Measurements from ENCODE around the gene ATE1. TPM values are rescaled to one million over a fixed set of nuclear protein-coding genes. Genes with fewer than 3 reads are reported as not detected.
"Not testable (repeated sequence)": the region's sequence is repeated elsewhere in the genome, so short reads cannot be mapped to it uniquely, and the experiment has no call there.

The ATE1 gene
- polyA plus RNA-seq, 1 donor = 22.3 TPM

DNA sequence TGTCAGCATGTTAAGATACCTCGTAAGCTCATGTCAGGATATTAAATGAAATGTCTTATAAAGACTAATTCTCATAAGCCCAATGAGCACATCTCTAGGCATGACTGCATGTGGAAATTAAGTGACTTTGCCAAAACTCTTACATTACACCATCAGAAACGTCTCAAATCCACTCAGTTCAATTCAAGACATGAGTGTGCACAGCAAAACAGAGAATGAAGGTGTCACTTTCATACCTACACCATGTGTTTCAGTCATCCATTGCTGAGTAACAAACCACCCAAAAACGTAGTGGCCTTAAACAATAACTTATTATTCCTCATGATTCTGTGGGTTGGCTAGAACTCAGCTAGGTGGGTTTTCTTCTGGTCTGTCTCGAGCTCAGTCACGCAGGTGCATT, 99.8 kb downstream of the ATE1 start:
- DNase-seq = no peak

DNA sequence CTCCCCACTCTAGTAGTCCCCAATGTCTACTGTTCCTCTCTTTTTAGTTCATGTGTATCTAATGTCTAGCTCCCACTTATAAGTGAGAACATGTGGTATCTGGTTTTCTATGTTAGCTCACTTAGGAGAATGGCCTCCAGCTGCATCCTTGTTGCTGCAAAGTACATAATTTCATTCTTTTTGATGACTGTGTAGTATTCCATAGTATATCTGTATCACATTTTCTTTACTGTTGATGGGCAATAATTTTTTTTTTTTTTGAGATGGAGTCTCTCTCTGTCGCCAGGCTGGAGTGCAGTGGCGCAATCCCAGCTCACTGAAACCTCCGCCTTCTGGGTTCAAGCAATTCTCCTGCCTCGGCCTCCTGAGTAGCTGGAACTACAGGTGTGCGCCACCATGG, 101.1 kb downstream of the ATE1 start:
- DNase-seq = not testable (repeated sequence)

DNA sequence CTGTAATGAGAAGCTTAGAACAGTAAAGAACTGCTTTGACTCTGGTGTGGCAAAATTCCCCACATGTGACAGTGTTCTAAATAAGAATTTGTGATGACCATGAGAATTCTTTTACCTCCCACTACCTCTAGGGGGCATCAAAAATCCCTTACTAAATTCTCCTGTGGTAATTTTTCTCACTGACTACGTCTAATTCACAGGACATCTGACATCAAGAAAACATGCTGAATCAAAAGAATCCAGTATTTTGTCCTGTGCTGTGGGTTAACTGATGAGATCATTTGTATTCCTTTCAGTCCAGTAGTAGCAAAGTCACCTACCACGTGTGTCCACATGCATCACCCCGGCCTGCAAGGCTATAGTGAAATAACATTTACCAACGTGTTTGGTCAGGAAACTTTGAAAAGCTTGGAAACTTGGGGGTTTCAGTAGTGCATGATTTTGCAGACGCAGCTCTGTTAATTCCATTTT, 103.8 kb downstream of the ATE1 start:
- peak; percentile 9 for DNase-seq

DNA sequence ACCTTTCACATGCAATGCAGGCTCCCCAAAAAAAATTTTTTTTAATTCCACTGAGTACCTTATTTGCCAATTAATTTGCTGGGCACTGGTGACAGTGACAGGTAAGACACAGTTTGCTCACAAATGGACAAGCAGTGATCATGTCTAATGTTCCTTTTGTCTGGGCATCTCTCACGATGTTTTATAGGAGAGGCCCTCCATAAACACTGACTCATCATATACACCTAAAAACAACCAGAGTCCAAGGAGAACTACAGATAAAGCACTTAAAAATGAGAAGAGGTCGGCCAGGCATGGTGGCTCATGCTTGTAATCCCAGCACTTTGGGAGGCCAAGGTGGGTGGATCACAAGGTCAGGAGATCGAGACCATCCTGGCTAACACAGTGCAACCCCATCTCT, 105.1 kb downstream of the ATE1 start:
- DNase-seq = no peak

DNA sequence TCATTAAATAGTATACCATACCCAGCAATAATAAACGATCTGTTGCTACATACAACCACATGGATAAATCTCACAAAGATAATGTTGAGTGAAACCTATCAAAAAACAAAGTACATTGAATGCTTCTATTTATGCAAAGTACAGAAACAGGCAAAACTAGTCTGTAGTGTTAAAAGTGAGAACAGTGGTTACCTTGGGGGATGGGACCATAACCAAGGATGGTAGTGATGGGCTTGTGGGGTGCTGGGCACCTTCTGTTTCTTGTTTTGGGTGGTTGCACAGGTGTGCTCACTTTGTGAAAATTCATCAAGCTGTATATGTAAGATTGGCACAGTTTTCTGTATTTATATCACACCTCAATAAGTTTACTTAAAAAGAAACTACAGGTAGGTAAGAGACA, 105.7 kb downstream of the ATE1 start:
- no peak for DNase-seq

DNA sequence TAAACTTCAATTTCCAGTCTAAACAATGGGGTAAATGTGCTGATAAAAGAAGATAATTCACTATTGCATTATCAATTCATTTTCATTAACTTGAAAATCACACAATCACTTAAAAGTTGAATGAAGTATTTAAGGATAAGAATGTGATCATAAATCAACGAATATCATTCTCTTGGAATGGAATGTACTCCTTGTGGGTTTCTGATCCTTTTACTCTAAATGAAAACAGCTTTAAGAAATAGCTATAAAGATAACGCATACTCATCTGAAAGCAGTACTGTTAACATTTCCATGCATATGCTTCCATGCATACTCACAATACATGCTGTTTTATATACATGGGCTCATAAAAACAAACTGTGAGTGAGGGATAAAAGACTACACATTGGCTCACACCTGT, 108.8 kb downstream of the ATE1 start:
- DNase-seq = no peak

DNA sequence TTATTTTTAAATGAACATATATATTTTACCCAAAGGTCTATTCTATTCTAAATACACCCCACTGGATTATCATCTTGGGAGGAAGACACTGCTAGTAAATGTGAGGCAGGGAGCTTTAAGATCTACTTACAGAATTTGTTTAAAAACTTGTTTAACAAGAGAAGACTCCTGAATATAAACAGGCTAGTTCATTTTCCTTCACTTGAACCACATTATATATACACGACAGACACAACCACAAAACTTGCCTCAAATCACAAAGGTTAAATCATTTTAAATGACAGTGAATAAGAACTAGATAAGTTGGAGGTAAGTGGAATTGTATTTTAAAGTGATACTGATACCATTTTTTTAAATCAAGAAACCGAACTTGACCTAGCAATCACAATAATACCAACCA, 109.2 kb downstream of the ATE1 start:
- no peak for DNase-seq

DNA sequence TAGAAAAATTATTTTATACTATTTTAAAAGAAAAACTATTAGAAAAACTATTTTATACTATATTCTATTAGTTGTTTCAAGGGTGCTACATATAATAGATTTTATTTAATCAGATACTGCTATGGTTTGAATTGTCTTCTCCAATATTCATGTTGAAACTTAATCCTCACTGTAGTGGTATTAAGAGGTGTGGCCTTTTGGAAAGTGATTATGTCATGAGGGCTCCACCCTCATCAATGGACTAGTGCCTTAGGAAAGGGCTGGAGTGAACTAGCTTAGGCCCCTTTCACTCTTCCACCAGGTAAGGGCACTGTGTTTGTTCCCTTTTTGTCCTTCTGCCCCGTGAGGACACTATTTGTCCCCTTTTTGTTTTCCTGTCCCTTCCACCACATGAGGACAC, 111.6 kb downstream of the ATE1 start:
- DNase-seq = no peak

DNA sequence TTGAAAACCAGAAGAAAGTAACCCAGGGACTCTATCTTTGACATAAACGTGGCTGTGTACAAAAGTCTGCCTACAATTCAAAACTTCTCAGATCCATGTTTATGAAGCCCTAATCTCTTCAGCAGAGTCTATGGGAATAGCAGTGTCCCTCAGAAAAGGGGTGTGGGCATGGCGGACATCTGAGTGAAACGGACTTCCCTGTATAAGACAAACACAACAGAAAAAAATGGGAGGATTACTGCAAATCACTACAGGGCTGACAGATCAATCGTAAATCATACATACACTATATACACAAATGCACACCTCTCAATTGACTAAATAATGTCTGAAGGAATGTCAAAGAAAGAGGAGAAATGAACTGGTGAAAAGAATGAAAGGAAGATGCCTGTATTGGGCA, 114.0 kb downstream of the ATE1 start:
- DNase-seq = no peak

DNA sequence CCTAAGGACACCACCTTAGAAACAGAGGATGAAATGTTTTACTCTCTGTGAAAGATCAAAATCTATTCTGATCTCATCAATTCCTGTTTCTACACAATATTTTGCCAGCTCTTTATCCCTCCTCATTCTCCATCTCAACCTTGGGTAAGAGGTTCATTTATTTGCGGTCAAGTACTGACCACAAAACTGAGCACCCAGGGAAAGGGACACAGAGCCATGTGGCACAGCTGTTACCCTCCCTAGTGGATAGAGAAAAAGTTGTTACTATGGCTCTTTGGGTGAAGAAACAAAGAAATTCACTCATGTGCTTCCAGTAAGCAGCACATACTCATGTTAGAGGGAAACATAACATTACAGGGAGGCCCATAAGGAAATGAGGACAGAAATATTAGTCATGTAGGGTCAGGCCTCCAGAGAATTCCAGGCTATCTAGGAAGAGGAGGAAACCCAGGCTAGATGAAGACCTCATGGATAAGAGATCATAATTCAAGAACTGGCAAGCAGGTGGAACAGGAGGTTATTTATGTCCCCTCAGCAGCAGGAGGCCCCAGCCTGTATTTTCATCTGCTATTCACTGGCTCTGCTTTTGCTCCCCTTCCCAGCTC, 114.5 kb downstream of the ATE1 start:
- no peak for DNase-seq

DNA sequence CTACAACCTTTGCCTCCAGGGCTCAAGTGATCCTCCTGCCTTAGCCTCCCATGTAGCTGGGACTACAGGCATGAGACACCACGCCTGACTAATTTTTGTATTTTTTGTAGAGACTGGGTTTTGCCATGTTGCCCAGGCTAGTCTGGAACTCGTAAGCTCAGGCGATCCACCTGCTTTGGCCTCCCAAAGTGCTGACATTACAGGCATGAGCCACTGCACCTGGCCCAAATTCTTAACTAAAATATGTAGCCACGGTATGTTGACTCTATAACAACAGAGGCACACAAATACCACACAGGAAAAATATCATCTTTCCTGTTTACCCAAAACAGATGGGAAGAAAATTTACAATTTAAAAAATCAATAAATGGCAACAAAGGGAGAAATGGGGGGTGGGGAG, 115.8 kb downstream of the ATE1 start:
- DNase-seq = no peak

DNA sequence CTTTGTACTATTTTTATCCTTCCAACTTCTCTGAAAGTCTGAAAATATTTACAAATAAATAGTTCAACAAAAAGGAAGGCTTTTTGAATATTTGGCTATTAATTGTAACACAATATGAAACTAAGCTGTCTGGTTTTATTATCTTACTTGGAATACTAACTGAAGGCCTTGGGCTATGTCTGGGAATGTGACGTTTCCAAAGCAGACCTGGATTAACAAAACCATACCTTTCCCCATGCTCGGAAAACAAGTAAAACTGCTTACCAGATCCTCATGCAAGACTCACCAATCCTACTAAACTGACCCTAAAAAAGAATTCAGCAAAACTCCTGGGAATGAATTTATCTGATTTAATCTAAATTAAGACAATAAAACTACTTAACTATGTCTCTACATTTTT, 116.4 kb downstream of the ATE1 start:
- no peak for DNase-seq

DNA sequence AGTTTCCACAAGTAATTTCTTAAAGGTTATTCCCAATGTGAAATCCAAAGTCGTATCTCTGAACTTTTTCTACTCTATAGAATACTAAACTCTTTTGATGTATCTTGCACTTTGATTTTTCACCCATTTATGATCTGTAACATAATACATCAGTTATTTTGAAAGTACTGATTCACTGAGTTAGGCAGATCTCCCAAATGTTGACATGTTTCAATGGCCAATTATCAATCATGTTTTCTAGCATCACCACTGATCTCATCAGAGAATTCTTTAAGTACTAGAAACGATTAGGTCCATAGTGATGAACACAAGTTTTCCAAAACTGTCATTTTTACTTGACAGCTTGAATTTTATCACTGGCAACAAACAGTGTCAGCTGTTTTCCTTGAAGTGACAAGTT, 119.0 kb downstream of the ATE1 start:
- DNase-seq = no peak

DNA sequence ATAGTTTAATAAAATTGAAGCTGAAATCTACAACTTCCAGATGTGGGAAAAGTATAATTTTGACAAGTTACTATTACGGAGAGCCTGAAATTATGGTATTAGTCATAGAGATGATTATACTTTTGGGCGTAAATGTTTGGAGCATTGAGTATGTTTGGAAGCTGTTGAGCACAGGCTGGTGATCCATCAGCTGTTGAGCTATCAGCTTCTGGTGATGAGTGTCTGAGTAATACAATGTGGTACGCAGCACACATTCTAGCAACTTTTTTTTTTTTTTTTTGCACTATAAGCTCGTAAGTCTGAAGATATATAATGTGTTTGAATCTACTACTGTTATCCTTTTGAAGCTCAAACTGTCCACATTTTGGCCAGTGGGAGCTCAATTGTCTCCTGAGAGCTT, 123.4 kb downstream of the ATE1 start:
- DNase-seq = no peak

DNA sequence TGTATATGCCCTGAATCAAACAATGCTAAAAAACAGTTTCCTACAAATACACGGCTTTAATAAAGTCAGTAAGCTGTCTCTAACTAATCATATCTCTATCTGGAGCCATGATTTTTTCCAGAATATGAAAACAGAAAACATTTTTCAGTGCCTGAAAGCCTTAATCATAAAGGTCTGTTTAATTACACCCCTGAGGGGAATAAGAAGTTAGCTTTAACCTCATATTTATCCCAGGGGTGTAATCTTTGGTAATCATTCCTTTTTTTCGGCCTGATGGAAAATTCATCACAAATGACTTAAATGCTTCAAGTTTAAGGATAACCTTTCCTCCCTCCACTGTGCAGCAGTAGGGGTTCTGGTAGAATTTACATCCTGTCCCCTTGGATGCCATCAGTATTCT, 124.2 kb downstream of the ATE1 start:
- no peak for DNase-seq

DNA sequence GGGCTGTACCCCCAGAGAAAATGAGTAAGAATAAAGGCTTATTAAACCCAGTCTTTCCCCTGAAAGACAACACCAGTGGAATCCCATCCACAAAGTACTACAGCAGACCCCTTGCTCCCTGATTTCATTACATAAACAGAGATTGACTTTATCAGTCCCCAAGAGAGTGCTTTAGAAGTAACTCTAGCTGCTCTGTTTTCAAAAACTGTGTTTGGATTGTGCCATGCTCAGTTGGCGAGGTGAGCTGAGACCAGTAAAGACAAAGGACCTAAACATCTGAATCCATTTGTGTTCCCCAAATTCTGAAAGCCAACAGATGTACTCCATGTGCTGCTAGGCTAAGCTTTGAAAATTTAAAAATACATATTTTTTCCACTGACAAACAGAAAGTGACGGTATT, 127.0 kb downstream of the ATE1 start:
- no peak for DNase-seq

DNA sequence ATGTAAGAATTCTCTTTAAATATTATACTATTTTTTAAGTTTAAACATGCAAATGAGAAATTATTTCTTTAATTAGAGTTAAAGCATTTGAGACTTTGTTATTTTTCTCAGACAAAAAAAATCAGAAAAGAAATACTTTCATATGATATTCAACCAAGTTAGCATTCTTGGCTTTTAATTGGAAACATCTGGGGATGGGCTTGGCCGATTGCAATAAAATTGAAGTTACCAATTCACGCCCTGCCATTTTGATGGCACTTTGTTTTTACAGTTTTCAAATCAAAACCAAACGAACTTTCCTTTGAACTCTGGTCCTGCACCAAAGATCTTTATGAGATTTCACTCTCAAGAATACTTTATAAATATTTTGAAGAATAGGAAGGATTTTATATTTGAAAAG, 127.7 kb downstream of the ATE1 start:
- DNase-seq = no peak

DNA sequence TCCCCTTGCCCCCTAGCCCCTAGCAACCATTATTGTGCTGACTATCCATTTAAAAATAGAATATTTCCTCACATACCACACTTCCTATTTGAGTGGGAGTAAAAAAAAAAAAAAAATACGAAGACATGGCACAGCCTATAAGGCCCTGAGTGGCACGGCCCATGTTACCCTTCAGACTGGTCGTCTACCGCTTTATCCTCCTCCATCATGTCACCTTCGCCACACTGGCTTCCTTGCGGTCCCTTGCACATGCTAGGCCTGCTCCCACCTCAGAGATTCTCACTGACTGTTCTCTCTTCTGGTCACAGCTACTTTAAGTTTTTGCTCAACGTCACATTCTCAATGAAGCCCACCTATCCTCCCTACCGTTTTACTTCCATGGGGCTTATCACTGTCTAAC, 130.3 kb downstream of the ATE1 start:
- DNase-seq = no peak

DNA sequence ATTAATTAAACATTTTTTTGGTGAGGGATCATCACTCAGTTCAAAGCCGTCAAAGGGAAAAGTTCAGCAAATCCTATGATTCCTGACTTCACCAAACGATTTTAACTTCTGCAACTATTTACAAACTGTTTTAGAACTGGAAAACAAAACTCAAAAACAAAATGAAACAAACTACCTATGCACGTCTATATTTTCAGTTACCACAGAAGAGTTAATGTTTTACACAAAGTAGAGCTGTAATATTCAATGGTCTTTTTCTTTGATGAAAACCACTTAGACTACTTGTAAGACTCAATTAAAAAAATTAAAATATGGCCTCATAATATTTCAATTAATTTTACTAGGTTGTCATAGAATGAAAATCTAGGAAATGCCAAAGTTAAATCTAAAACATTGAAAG, 131.5 kb downstream of the ATE1 start:
- DNase-seq = no peak

DNA sequence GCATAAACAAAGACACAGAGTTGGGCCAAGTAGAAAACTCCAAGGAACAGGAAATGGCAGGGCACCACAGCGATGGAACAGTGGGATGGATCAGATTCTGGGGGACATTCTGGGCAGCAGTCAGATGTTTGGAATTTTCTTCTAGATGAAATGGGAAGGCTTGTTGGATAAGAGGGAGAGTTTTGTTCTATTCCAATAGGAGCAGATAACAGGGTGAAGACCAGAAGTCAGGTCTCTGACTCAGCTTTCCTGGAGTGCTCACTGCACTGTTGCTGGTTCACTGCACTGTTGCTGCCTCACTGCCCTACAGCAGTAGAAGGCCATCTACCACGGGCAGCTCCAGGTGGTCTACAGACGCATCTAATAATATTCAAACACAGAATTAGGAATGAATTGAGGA, 135.6 kb downstream of the ATE1 start:
- DNase-seq = no peak

DNA sequence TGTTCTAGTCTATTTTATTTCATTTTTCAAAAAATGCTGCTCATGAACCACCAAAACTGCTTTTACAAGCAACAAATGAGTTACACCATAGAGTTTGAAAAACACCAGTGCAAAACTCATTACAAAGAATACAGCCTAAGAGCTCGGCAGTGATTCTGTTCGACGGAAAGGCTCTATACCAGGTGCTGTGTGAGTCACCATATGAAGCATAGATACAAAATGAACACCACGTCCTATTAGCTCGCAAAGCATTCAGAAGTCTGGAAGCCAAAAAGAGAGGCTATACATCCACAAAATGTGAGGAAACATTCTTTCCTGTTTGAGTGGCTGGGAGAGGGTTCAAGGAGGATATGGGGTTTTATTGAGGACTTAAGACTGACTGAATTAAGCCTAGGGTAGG, 136.1 kb downstream of the ATE1 start:
- no peak for DNase-seq

DNA sequence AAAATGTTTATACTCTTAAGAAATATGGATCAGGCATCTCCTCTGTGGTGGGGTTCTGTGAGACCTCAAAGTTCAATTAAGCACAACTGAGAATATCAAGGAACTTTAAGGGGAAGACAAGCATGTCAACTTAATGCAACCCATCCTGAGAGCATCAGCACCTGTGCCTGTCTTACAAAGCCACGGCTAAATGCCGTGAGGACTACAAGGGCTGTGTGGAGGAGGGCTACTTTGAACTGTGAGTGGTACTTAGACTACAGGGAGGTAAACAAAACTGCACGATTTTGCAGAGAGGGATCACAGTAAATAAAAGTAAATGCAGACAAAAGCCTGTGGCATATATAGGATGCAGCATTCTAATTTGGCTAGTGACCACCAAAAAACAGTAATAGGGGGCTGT, 139.1 kb downstream of the ATE1 start:
- DNase-seq = no peak

DNA sequence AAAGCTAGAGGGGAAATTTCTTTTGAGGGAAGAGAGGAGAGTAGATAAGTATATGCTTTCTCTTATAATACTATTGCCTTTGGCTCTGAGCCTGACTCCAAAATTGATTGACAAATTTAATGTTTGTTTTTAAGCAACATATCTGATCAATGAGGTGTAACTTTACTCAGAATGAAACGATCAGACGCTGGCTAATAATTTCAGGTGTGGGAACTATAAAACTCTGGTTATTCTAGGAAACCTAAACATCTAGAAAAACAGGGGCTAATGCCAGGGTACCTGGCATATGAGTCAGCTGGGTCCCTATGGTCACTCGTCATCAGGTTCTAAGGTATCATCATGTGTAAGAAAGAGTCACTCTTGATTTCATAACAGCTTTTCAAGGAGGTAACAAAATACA, 139.7 kb downstream of the ATE1 start:
- no peak for DNase-seq

DNA sequence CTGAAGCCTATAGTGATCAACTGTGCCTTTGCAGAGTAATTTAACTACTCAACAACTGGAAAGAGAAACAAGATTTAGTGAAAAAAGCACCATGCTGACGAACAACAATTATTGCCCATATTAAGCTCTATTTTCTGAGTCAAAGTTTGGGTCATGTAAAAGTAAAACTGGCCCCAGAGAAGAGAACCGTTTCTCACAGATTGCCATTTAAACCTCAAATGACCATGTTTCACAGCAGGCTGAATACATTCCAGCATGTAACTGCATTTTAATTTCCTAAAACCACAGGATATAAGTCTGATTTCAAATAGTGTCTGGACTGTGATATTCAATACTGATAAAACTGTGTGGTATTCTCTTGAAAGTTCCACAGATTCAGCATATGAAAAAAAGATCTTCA, 140.7 kb downstream of the ATE1 start:
- no peak for DNase-seq

DNA sequence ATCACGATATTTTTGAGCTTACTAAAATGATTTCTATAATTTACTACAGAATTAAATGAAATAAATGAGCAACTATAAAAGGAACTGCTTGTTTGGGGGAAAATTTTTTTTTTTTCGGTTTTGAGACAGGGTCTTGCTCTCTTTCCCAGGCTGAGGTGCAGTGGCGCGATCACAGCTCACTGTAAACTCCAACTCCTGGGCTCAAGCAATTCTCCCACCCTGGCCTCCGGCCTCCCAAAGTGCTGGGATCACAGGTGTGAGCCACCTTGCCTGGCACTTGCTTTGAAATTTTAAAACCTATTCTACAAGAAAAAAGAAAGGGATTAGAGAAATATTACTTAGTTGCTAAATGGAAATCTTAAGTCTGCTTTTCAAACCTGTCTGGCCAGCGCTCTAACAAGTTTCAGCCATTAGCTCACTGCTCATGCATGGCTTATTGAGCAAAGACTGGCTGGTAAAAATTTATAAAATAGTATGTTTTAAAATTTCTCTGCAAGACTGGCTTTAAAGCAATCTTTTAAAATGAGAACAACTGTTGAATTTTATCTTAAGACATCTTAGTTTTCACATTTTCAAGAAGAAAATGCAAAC, 144.0 kb downstream of the ATE1 start:
- DNase-seq = no peak

Data from hindlimb muscle (tissue), 1 donor.